ENCODE data around the gene MANEA.
A peak's percentile ranks its signal among the peaks of the same experiment; 100 is the strongest.

The MANEA gene

DNA sequence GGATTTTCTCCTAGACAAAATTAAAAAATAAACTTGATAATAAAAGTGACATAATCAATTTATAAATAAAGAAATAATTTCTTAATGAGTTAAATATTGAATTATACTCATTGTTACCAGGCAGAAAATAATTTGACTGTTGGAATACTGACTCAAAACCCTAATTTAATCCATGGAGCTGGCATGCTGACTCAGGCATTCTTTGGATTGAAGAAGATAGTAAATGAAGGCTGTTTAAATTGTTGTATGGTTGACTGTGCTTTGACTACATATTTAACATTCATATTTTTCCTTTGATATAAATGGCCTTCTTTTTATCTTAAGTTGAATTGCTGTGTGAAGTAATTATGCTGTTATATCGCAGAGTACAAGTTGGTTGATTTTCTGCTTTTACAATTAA, 11.7 kb downstream of the MANEA start:
- DNase-seq: no peak

GRCh38 chr6:95589826-95590570, 12.7 kb downstream of the MANEA start:
- no peak for DNase-seq

DNA sequence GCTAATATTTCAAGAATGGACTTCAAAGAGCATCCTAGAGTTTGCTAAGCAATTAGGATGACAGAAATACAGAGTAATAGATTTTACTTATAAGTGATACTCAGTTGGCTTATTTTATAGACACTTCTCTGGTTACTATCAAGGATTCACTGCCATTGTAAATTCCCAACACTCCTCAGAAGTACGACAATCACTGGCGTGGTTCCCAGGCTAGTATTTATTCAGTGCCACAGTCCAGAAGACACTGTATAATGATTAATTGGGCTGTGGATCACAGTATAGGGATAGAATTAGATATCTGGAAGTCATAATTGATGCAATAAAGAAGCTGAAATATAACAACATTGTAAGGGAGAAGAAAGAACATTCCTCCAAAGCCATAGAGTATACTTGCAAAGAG, 15.7 kb downstream of the MANEA start:
- DNase-seq: no peak

- no peak for DNase-seq
Measured at GRCh38 chr6:95596021-95596420, 18.7 kb downstream of the MANEA start.

DNA sequence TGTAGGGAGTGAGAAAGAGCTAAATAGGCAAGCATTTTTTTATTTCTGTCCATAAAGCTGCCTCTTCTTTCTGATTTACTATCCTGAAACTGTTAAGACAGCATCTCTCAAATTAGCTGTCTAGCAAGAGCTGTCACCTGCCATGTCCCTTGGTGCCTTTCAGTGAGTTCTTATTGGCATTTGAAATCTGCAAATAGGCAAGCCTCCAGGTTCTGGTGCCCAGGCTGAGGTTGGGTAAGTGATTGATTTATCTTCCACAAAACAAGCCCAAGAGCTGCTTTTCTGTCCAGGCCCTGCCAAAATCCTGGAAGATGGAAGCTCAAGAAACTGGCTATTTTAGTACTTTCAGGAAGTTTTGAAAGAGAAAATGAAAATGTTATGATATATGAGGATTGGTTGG, 22.4 kb downstream of the MANEA start:
- DNase-seq: peak; percentile 27

GRCh38 chr6:95601133-95601532, 23.8 kb downstream of the MANEA start:
- no peak for DNase-seq

DNA sequence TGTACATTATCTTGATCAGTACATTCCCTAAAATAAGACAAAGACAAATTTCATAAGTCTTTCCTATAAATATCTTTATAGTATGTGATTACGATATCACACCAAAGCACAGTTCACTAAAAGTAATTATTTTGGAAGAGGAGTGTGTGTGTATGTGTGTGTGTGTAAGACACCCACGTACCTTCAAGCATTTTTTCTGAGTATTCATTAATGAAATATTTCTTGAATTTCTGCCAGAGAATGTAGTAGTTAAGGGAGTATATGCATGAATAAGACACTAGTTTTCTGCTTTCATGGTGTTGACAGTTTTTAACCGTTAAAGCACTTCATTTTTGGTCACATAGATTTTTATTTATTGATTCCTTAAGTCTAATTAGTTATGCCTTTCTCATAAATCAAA, 36.8 kb downstream of the MANEA start:
- no peak for DNase-seq

- DNase-seq: no peak
Measured at GRCh38 chr6:95629551-95629950, 52.2 kb downstream of the MANEA start.

- DNase-seq: no peak
Measured at GRCh38 chr6:95636552-95637431, 59.5 kb downstream of the MANEA start.

DNA sequence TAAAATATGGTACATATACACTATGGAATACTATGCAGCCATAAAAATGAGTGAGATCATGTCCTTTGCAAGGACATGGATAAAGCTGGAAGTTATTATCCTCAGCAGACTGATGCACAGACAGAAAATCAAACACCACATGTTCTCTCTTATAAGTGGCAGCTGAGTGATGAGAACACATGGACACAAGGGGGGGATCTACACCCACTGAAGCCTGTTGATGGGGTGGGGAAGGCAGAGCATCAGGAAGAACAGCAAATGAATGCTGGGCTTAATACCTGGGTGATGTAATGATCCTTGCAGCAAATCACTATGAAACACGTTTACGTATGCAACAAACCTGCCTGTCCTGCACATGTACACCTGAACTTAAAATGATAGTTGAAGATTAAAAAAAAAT, 71.3 kb downstream of the MANEA start:
- no peak for DNase-seq

DNA sequence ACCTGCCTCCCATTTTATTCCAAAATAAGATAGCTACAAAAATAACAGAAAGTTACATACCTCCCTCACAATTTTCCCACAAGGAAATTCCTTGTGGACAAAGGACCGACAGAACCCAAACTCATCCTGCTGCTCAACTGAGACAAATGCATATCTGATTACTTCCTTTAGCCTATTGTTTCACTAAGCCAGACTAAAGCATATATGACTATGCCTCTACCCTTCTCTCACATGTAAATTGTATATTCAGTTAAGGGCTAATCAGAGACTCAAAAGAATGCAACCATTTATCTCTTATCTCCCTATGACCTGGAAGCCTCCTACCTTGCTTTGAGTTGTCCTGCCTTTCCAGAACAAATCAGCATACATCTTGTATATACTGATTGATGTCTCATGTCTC, 72.1 kb downstream of the MANEA start:
- no peak for DNase-seq

DNA sequence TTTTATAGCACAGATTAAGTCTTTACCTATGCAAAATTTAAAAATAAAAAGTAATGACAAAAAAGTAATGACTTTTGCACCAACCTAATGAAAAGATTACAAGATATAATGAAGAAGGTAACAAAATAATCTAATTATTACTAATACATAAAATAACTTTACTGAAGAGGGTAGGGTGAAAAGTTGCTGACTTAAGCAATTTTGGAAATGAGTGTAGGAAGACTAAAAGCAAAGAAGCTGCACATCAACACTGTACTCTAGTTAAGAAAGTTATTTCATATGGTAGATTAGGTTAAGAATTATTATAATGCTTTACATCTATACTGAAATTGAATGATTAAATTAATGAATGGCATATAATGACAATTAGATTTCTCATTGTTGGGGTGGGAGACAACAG, 76.8 kb downstream of the MANEA start:
- no peak for DNase-seq

GRCh38 chr6:95658886-95659285, 81.6 kb downstream of the MANEA start:
- no peak for DNase-seq
